Osteocyte (in vitro differentiated cells): ENCODE results near the gene PHF19. TPM values are rescaled to one million over a fixed set of nuclear protein-coding genes. Genes with fewer than 3 reads are reported as not detected.

Source experiments
- DNase-seq: peaks from one replicate; pipeline ENCODE4 v3.0.0; 2021; ENCODE audit warnings: mixed read lengths; ENCODE audit not compliant: unreplicated experiment; ENCODE audit errors: extremely low spot score
- H3K27ac Mint-ChIP-seq: one replicate; pipeline ENCODE4 v1.8.0; 2021; ENCODE audit warnings: mild to moderate bottlenecking, mixed read lengths; ENCODE audit not compliant: unreplicated experiment
- H3K27me3 Mint-ChIP-seq: one replicate; pipeline ENCODE4 v1.8.0; 2021; ENCODE audit warnings: mixed read lengths; ENCODE audit not compliant: unreplicated experiment
- H3K36me3 Mint-ChIP-seq: one replicate; pipeline ENCODE4 v1.8.0; 2021; ENCODE audit warnings: mixed read lengths; ENCODE audit not compliant: unreplicated experiment
- H3K4me1 Mint-ChIP-seq: one replicate; pipeline ENCODE4 v1.8.0; 2021; ENCODE audit warnings: mixed read lengths; ENCODE audit not compliant: unreplicated experiment
- H3K4me3 Mint-ChIP-seq: one replicate; pipeline ENCODE4 v1.8.0; 2021; ENCODE audit warnings: mild to moderate bottlenecking, moderate library complexity, mixed read lengths; ENCODE audit not compliant: unreplicated experiment
- H3K9me3 Mint-ChIP-seq: one replicate; pipeline ENCODE4 v1.8.0; 2021; ENCODE audit warnings: mixed read lengths; ENCODE audit not compliant: unreplicated experiment
- CTCF ChIP-seq: fragments of 200-600 bp; sonication (generic); IDR thresholded peaks from 2 replicates; pipeline ENCODE4 v1.5.0; 2021; ENCODE audit warnings: antibody characterized with exemption, mild to moderate bottlenecking, moderate library complexity
- total RNA-seq: library from RNA; stranded (reverse); gene quantifications from 2 replicates; pipeline ENCODE4 v1.2.1, GENCODE V29; 2021

PHF19 gene
- total RNA-seq, 1 donor from 2014 or later = 194 TPM

- H3K27ac Mint-ChIP-seq = no peak overlapping the region
- DNase-seq = no peak
- no peaks in the 10 kb centered on the region for H3K27me3 Mint-ChIP-seq
- H3K36me3 Mint-ChIP-seq = no peaks in the 10 kb centered on the region
- H3K4me3 Mint-ChIP-seq = no peak overlapping the region
- H3K9me3 Mint-ChIP-seq = no peaks in the 10 kb centered on the region
- H3K4me1 Mint-ChIP-seq = peaks cover 37% of the 10 kb centered on the region
- no peak for TF ChIP-seq CTCF
These were observed 13.6 kb upstream of the PHF19 start for GRCh38 chr9:120890320-120891244.

GRCh38 chr9:120889606-120890271 lies 12.8 kb upstream of the PHF19 start:
- Mint-ChIP-seq H3K4me1 (peaks cover 41% of the 10 kb centered on the region), H3K27me3 (no peaks in the 10 kb centered on the region), H3K9me3 (no peaks in the 10 kb centered on the region), H3K27ac (peak overlapping the region; percentile 20), H3K4me3 (no peak overlapping the region), H3K36me3 (no peaks in the 10 kb centered on the region)
- DNase-seq = no peak
- TF ChIP-seq CTCF = no peak

GRCh38 chr9:120888626-120889025 lies 11.6 kb upstream of the PHF19 start:
- Mint-ChIP-seq H3K4me1 (peaks cover 41% of the 10 kb centered on the region), H3K36me3 (no peaks in the 10 kb centered on the region), H3K9me3 (no peaks in the 10 kb centered on the region), H3K4me3 (no peak overlapping the region), H3K27ac (no peak overlapping the region), H3K27me3 (no peaks in the 10 kb centered on the region)
- no peak for TF ChIP-seq CTCF
- no peak for DNase-seq

- Mint-ChIP-seq H3K36me3 (no peaks in the 10 kb centered on the region), H3K27ac (peak overlapping the region; percentile 73), H3K4me1 (peaks cover 29% of the 10 kb centered on the region), H3K27me3 (no peaks in the 10 kb centered on the region), H3K9me3 (no peaks in the 10 kb centered on the region), H3K4me3 (no peak overlapping the region)
- no peak for TF ChIP-seq CTCF
- no peak for DNase-seq
These were observed 9.5 kb upstream of the PHF19 start for GRCh38 chr9:120886490-120886967.

- Mint-ChIP-seq H3K27me3 (no peaks in the 10 kb centered on the region), H3K9me3 (no peaks in the 10 kb centered on the region), H3K4me3 (peak overlapping the region; percentile 8), H3K27ac (peak overlapping the region; percentile 73), H3K4me1 (peaks cover 32% of the 10 kb centered on the region), H3K36me3 (no peaks in the 10 kb centered on the region)
- no peak for TF ChIP-seq CTCF
- no peak for DNase-seq
These were observed 9.0 kb upstream of the PHF19 start for GRCh38 chr9:120885958-120886357.
